ENCODE measurements around the gene CCSER1.
"Not testable (repeated sequence)": the region's sequence is repeated elsewhere in the genome, so short reads cannot be mapped to it uniquely, and the experiment has no call there.

Gene CCSER1

DNA sequence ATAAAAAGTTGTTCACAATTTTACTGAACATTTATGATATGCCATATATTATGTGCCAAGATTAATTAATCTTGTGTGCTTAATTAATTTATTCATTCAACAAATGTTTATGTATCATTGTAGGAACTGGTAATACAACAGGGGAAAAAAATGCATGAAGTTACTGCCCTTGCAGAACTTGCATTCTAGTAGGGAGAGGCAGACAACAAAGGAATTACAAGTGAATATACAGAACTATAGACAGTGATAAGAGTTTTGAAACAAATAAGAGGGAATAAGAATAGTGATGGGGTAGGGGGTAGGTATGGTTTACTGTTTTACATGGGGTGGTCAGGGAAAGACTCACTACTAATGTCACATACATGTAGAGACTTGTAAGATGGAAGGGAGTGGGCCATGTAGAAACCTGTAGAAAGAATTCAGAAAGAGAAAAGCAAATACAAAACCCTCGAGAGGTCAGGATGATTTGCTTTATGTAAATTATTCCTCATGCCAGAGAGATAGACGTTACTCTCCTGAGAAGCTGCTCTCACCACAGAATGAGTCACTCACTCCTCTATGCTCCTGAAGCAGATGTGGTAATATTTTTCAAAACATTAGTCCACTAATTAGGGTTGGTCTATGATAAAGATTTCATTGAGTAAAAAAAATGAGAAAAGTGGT, 1321.6 kb downstream of the CCSER1 start:
- DNase-seq = no peak
- H4K91ac ChIP-seq (ENCODE audit: low read depth, low read length) = no peak overlapping the region
- no peak overlapping the region for H2BK5ac ChIP-seq (ENCODE audit: low read depth, low read length, poor library complexity)
- H3K4me1 ChIP-seq (ENCODE audit: control insufficient read depth in 1 of 2, insufficient read depth in 2 of 2, low read length in 2 of 2) = no peaks in the 10 kb centered on the region
- no peak overlapping the region for H2BK120ac ChIP-seq (ENCODE audit: insufficient read depth, low read length, poor library complexity)
- H3K27ac ChIP-seq (ENCODE audit: low read depth, low read length) = no peak overlapping the region
- H4K12ac ChIP-seq (ENCODE audit: low read depth, low read length) = no peak overlapping the region
- H3K23ac ChIP-seq (ENCODE audit: low read length) = no peak overlapping the region
- no CpG with 5 or more reads among the region's 2 CpGs for WGBS (ENCODE audit: extremely low coverage, insufficient coverage, insufficient read length)
- H3K9ac ChIP-seq (ENCODE audit: low read length) = no peak overlapping the region
- no peaks in the 10 kb centered on the region for H3K27me3 ChIP-seq (ENCODE audit: insufficient read depth, low read length)
- H3K79me1 ChIP-seq (ENCODE audit: low read length) = no peaks in the 10 kb centered on the region
- no peak overlapping the region for H3K4me3 ChIP-seq (ENCODE audit: low read depth, low read length)
- no peak overlapping the region for H3K18ac ChIP-seq (ENCODE audit: low read length)
- no peak overlapping the region for H2AK5ac ChIP-seq (ENCODE audit: low read length)
- no peaks in the 10 kb centered on the region for H3K9me3 ChIP-seq (ENCODE audit: insufficient read depth, low read depth, low read length)
- no peak overlapping the region for H3K14ac ChIP-seq (ENCODE audit: low read length)
- H3K36me3 ChIP-seq (ENCODE audit: control insufficient read depth in 1 of 2, insufficient read depth in 2 of 2, low read length in 2 of 2) = no peaks in the 10 kb centered on the region
- no peak overlapping the region for H2AFZ ChIP-seq (ENCODE audit: insufficient read depth, low read length, poor library complexity)
- no peaks in the 10 kb centered on the region for H3K79me2 ChIP-seq (ENCODE audit: control insufficient read depth, insufficient read depth, low read length, poor library complexity)
- no peak overlapping the region for H4K8ac ChIP-seq (ENCODE audit: low read depth, low read length)
- no peak overlapping the region for H3K4me2 ChIP-seq (ENCODE audit: low read length)
- no peak overlapping the region for H3K4ac ChIP-seq (ENCODE audit: low read depth, low read length)
- no peak overlapping the region for H2BK12ac ChIP-seq (ENCODE audit: low read length)

DNA sequence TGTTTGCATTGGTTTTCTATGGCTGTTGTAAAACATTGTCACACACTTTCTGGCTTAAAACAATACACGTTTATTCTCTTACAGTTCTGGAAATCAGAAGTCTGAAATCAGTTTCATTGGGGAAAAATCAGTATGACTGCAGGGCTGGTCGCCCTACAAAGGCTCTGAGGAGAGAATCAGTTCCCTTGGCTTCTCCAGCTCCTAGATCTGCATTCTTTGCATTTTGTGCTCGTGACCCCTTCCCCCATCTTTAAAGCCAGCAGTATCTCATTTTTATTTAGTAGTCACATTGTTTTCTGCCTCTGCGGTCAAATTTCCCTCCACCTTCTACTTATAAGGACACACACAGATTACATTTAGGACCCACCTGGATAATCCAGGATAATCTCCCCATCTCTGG, 1326.9 kb downstream of the CCSER1 start:
- no peaks in the 10 kb centered on the region for H3K79me2 ChIP-seq (ENCODE audit: control insufficient read depth, insufficient read depth, low read length, poor library complexity)
- H4K91ac ChIP-seq (ENCODE audit: low read depth, low read length) = no peak overlapping the region
- H2BK12ac ChIP-seq (ENCODE audit: low read length) = no peak overlapping the region
- H3K4me2 ChIP-seq (ENCODE audit: low read length) = no peak overlapping the region
- H3K9ac ChIP-seq (ENCODE audit: low read length) = no peak overlapping the region
- no peak overlapping the region for H3K14ac ChIP-seq (ENCODE audit: low read length)
- no peaks in the 10 kb centered on the region for H3K36me3 ChIP-seq (ENCODE audit: control insufficient read depth in 1 of 2, insufficient read depth in 2 of 2, low read length in 2 of 2)
- no peak overlapping the region for H3K23ac ChIP-seq (ENCODE audit: low read length)
- no peak for DNase-seq
- H3K4me1 ChIP-seq (ENCODE audit: control insufficient read depth in 1 of 2, insufficient read depth in 2 of 2, low read length in 2 of 2) = no peaks in the 10 kb centered on the region
- H2BK120ac ChIP-seq (ENCODE audit: insufficient read depth, low read length, poor library complexity) = no peak overlapping the region
- H3K4ac ChIP-seq (ENCODE audit: low read depth, low read length) = no peak overlapping the region
- no peak overlapping the region for H3K18ac ChIP-seq (ENCODE audit: low read length)
- no peak overlapping the region for H3K27ac ChIP-seq (ENCODE audit: low read depth, low read length)
- no peak overlapping the region for H4K12ac ChIP-seq (ENCODE audit: low read depth, low read length)
- H2AFZ ChIP-seq (ENCODE audit: insufficient read depth, low read length, poor library complexity) = no peak overlapping the region
- no peaks in the 10 kb centered on the region for H3K27me3 ChIP-seq (ENCODE audit: insufficient read depth, low read length)
- no peaks in the 10 kb centered on the region for H3K79me1 ChIP-seq (ENCODE audit: low read length)
- no CpG with 5 or more reads among the region's 4 CpGs for WGBS (ENCODE audit: extremely low coverage, insufficient coverage, insufficient read length)
- no peak overlapping the region for H2BK5ac ChIP-seq (ENCODE audit: low read depth, low read length, poor library complexity)
- no peak overlapping the region for H3K4me3 ChIP-seq (ENCODE audit: low read depth, low read length)
- no peak overlapping the region for H2AK5ac ChIP-seq (ENCODE audit: low read length)
- H3K9me3 ChIP-seq (ENCODE audit: insufficient read depth, low read depth, low read length) = no peaks in the 10 kb centered on the region
- no peak overlapping the region for H4K8ac ChIP-seq (ENCODE audit: low read depth, low read length)

DNA sequence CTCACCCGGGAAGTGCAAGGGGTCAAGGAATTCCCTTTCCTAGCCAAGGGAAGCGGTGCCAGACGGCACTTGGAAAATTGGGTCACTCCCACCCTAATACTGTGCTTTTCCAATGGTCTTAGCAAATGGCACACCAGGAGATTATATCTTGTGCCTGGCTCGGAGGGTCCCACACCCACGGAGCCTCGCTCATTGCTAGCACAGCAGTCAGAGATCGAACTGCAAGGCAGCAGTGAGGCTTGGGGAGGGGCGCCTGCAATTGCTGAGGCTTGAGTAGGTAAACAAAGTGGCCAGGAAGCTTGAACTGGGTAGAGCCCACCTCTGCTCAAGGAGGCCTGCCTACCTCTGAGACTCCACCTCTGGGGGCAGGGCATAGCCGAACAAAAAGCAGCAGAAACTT, 1335.4 kb downstream of the CCSER1 start:
- no CpG with 5 or more reads among the region's 9 CpGs for WGBS (ENCODE audit: extremely low coverage, insufficient coverage, insufficient read length)
- H3K4ac ChIP-seq (ENCODE audit: low read depth, low read length); H3K14ac ChIP-seq (ENCODE audit: low read length); H2BK120ac ChIP-seq (ENCODE audit: insufficient read depth, low read length, poor library complexity); H3K4me2 ChIP-seq (ENCODE audit: low read length); H3K79me1 ChIP-seq (ENCODE audit: low read length); H4K12ac ChIP-seq (ENCODE audit: low read depth, low read length); H3K4me3 ChIP-seq (ENCODE audit: low read depth, low read length); H4K91ac ChIP-seq (ENCODE audit: low read depth, low read length); H2BK12ac ChIP-seq (ENCODE audit: low read length); H3K79me2 ChIP-seq (ENCODE audit: control insufficient read depth, insufficient read depth, low read length, poor library complexity); H4K8ac ChIP-seq (ENCODE audit: low read depth, low read length); H3K9ac ChIP-seq (ENCODE audit: low read length); H3K18ac ChIP-seq (ENCODE audit: low read length); H2AFZ ChIP-seq (ENCODE audit: insufficient read depth, low read length, poor library complexity); H3K27ac ChIP-seq (ENCODE audit: low read depth, low read length); H3K4me1 ChIP-seq (ENCODE audit: control insufficient read depth in 1 of 2, insufficient read depth in 2 of 2, low read length in 2 of 2); H3K23ac ChIP-seq (ENCODE audit: low read length); DNase-seq; H2BK5ac ChIP-seq (ENCODE audit: low read depth, low read length, poor library complexity); H3K36me3 ChIP-seq (ENCODE audit: control insufficient read depth in 1 of 2, insufficient read depth in 2 of 2, low read length in 2 of 2); H3K27me3 ChIP-seq (ENCODE audit: insufficient read depth, low read length); H3K9me3 ChIP-seq (ENCODE audit: insufficient read depth, low read depth, low read length); H2AK5ac ChIP-seq (ENCODE audit: low read length): not testable (repeated sequence)

DNA sequence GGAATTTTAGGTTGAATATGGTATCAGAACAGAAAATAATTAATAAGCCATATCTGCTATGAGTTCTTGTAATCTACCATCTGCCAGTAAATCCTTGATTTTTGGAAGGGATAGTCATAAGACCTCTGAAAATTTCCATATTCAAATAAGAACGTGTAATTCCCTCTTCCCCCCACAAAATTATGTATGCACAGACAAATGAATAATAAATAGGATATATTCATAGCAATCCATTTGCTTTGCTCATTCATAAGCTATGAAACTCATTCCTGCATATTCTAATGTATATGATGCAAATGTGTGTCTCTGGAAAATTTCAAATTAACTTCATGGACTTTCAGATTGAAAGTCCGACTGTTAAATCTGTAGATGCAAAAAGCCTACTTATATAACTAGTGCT, 1343.5 kb downstream of the CCSER1 start:
- H3K4me3 ChIP-seq (ENCODE audit: low read depth, low read length) = no peak overlapping the region
- H2AK5ac ChIP-seq (ENCODE audit: low read length) = no peak overlapping the region
- DNase-seq = no peak
- H4K8ac ChIP-seq (ENCODE audit: low read depth, low read length) = no peak overlapping the region
- H3K27ac ChIP-seq (ENCODE audit: low read depth, low read length) = no peak overlapping the region
- H3K79me2 ChIP-seq (ENCODE audit: control insufficient read depth, insufficient read depth, low read length, poor library complexity) = no peaks in the 10 kb centered on the region
- no peaks in the 10 kb centered on the region for H3K4me1 ChIP-seq (ENCODE audit: control insufficient read depth in 1 of 2, insufficient read depth in 2 of 2, low read length in 2 of 2)
- no peak overlapping the region for H2BK12ac ChIP-seq (ENCODE audit: low read length)
- H3K36me3 ChIP-seq (ENCODE audit: control insufficient read depth in 1 of 2, insufficient read depth in 2 of 2, low read length in 2 of 2) = no peaks in the 10 kb centered on the region
- H3K4me2 ChIP-seq (ENCODE audit: low read length) = no peak overlapping the region
- no peak overlapping the region for H3K18ac ChIP-seq (ENCODE audit: low read length)
- no peaks in the 10 kb centered on the region for H3K79me1 ChIP-seq (ENCODE audit: low read length)
- no peak overlapping the region for H4K12ac ChIP-seq (ENCODE audit: low read depth, low read length)
- no peak overlapping the region for H3K23ac ChIP-seq (ENCODE audit: low read length)
- H3K9ac ChIP-seq (ENCODE audit: low read length) = no peak overlapping the region
- H2AFZ ChIP-seq (ENCODE audit: insufficient read depth, low read length, poor library complexity) = no peak overlapping the region
- no peak overlapping the region for H2BK120ac ChIP-seq (ENCODE audit: insufficient read depth, low read length, poor library complexity)
- no peaks in the 10 kb centered on the region for H3K27me3 ChIP-seq (ENCODE audit: insufficient read depth, low read length)
- no peak overlapping the region for H3K14ac ChIP-seq (ENCODE audit: low read length)
- no peak overlapping the region for H3K4ac ChIP-seq (ENCODE audit: low read depth, low read length)
- H4K91ac ChIP-seq (ENCODE audit: low read depth, low read length) = no peak overlapping the region
- WGBS (ENCODE audit: extremely low coverage, insufficient coverage, insufficient read length) = no CpG with 5 or more reads among the region's 2 CpGs
- no peak overlapping the region for H2BK5ac ChIP-seq (ENCODE audit: low read depth, low read length, poor library complexity)
- no peaks in the 10 kb centered on the region for H3K9me3 ChIP-seq (ENCODE audit: insufficient read depth, low read depth, low read length)

Data from trophoblast cell (in vitro differentiated cells and primary cell).